K562 (cell line): ENCODE results near the gene CCDC90B. TPM values are rescaled to one million over a fixed set of nuclear protein-coding genes. Genes with fewer than 3 reads are reported as not detected.

Experiments
- ATAC-seq: fragments of 200-7000 bp; cut with Tn5 transposase; 3 replicates; pipeline ENCODE4 v1.9.1; 2020; ENCODE audit warnings: moderate library complexity
- BruUV-seq: library from RNA; stranded (reverse); fragments of 400-500 nt; replicated peaks from 2 replicates; lab custom pipeline; 2021; lab: Mats Ljungman, UMichigan
- CTCF ChIA-PET: fragments of 300-600 bp; formaldehyde crosslinking; extraction: SDS; loops from one replicate; lab custom pipeline; 2021; ENCODE audit warnings: low intra/inter-chr PET ratio; lab: Yijun Ruan, JAX
- POLR2A ChIA-PET: fragments of 300-600, 350-650 bp; sonication (Branson Sonifier 250); formaldehyde crosslinking; extraction: SDS; loops from one replicate; lab custom pipeline; 2021; ENCODE audit warnings: antibody characterized with exemption, inconsistent platforms; lab: Yijun Ruan, JAX
- DNase-seq, 4 experiments: peaks; one replicate each; pipeline versions ENCODE4 v3.0.0 to v3.0.0-alpha.2; 2011 to 2018; ENCODE audit warnings: low spot score in 3 of 4, mixed read lengths in 3 of 4; ENCODE audit errors: extremely low read depth in 1 of 4
- FAIRE-seq: peaks from 2 replicates; lab custom pipeline; 2011; peaks lifted over from hg19 to GRCh38; lab: Jason Lieb, UNC
- H2AFZ ChIP-seq: 2 replicates; pipeline ENCODE4 v1.6.0; 2011; ENCODE audit warnings: low read depth, low read length, control low read depth, inconsistent platforms
- H3K27ac ChIP-seq: fragments of 200-600 bp; 3 replicates; pipeline ENCODE4 v1.8.0; 2011; ENCODE audit warnings: low read depth, mild to moderate bottlenecking, control low read depth, inconsistent platforms, low read length, moderate library complexity, mixed read lengths; ENCODE audit errors: extremely low read depth
- H3K27me3 ChIP-seq, 2 experiments: fragments of 300-600 bp in 1 of 2; 2 replicates in 1 of 2; 3 replicates in 1 of 2; pipeline versions ENCODE4 v1.6.0 to v1.8.0; 2011; ENCODE audit warnings: inconsistent platforms in 2 of 2, low read length in 2 of 2, mild to moderate bottlenecking in 1 of 2, mixed read lengths in 1 of 2, moderate library complexity in 1 of 2; ENCODE audit not compliant: control insufficient read depth in 2 of 2, insufficient read depth in 2 of 2
- H3K36me3 ChIP-seq: fragments of 300-600 bp; 3 replicates; pipeline ENCODE4 v1.8.0; 2011; ENCODE audit warnings: mild to moderate bottlenecking, low read length, inconsistent platforms; ENCODE audit not compliant: control insufficient read depth, insufficient read depth
- H3K4me1 ChIP-seq, 2 experiments: fragments of 200-600 bp in 1 of 2; replicated peaks in 1 of 2; 2 replicates in 1 of 2; 3 replicates in 1 of 2; pipeline versions ENCODE4 v1.5.1 to v1.8.0; 2011; ENCODE audit warnings: inconsistent platforms in 2 of 2, low read length in 2 of 2, mild to moderate bottlenecking in 1 of 2, mixed read lengths in 1 of 2, moderate library complexity in 1 of 2; ENCODE audit not compliant: control insufficient read depth in 2 of 2, insufficient read depth in 2 of 2
- H3K4me2 ChIP-seq: 2 replicates; pipeline ENCODE4 v1.6.1; 2011; ENCODE audit warnings: low read length, control low read depth, inconsistent platforms, mixed read lengths; ENCODE audit not compliant: insufficient read depth
- H3K4me3 ChIP-seq: fragments of 200-600 bp; sonication (generic), shearing (Covaris generic); 2 replicates; pipeline ENCODE4 v1.5.1; 2016; ENCODE audit warnings: control low read depth, inconsistent platforms
- H3K79me2 ChIP-seq: fragments of 200-600 bp; 3 replicates; pipeline ENCODE4 v1.8.0; 2011; ENCODE audit warnings: low read length, inconsistent platforms; ENCODE audit not compliant: control insufficient read depth, insufficient read depth
- H3K9ac ChIP-seq, 2 experiments: 2 replicates each; pipeline versions ENCODE4 v1.6.0 to v1.6.1; 2011; ENCODE audit warnings: low read depth in 2 of 2, low read length in 2 of 2, control low read depth in 1 of 2, inconsistent platforms in 1 of 2, mild to moderate bottlenecking in 1 of 2, mixed read lengths in 1 of 2; ENCODE audit not compliant: insufficient read depth in 1 of 2
- H3K9me1 ChIP-seq: one replicate; pipeline ENCODE4 v1.6.0; 2011; ENCODE audit warnings: inconsistent platforms, mild to moderate bottlenecking, low read length, moderate library complexity; ENCODE audit not compliant: control insufficient read depth, insufficient read depth
- H3K9me3 ChIP-seq: replicated peaks from 2 replicates; pipeline ENCODE4 v1.5.1; 2011; ENCODE audit warnings: low read depth, low read length, inconsistent platforms; ENCODE audit not compliant: control insufficient read depth, insufficient read depth
- H4K20me1 ChIP-seq: replicated peaks from 2 replicates; pipeline ENCODE4 v1.6.1; 2011; ENCODE audit warnings: low read length, inconsistent platforms, mixed read lengths; ENCODE audit not compliant: control insufficient read depth, insufficient read depth
- CEBPB ChIP-seq: fragments of 450-650 bp; IDR thresholded peaks from 2 replicates; pipeline ENCODE4 v1.6.1; 2016; ENCODE audit warnings: missing genetic modification characterization, missing compliant biosample characterization
- HMGN3 ChIP-seq: IDR thresholded peaks from 2 replicates; pipeline ENCODE4 v1.6.1; 2011; ENCODE audit warnings: borderline replicate concordance, low read depth, mild to moderate bottlenecking, mixed read lengths, low read length; ENCODE audit not compliant: insufficient read length; ENCODE audit errors: extremely low read depth
- LARP7 ChIP-seq: fragments of 450-650 bp; IDR thresholded peaks from 2 replicates; pipeline ENCODE4 v1.6.1; 2016
- SRSF1 ChIP-seq: fragments of 200-400 bp; formaldehyde crosslinking; IDR thresholded peaks from 2 replicates; pipeline ENCODE4 v1.6.1; 2017; ENCODE audit warnings: mild to moderate bottlenecking, low read depth, low read length, moderate library complexity
- ZBTB17 ChIP-seq: fragments of 450-650 bp; formaldehyde crosslinking; IDR thresholded peaks from 2 replicates; pipeline ENCODE4 v1.4.0; 2020; ENCODE audit warnings: mild to moderate bottlenecking
- ZNF239 ChIP-seq: fragments of 250-450 bp; sonication (Bioruptor Pico); IDR thresholded peaks from 2 replicates; pipeline ENCODE4 v1.4.0; 2020; ENCODE audit warnings: mild to moderate bottlenecking
- ZNF3 ChIP-seq: fragments of 250-450 bp; sonication (Bioruptor Pico); IDR thresholded peaks from 2 replicates; pipeline ENCODE4 v1.5.0; 2021; ENCODE audit warnings: mild to moderate bottlenecking, moderate library complexity
- ZNF699 ChIP-seq: fragments of 250-450 bp; sonication (Bioruptor Pico); IDR thresholded peaks from 2 replicates; pipeline ENCODE4 v1.8.0; 2021; ENCODE audit warnings: mild to moderate bottlenecking, moderate library complexity; ENCODE audit not compliant: insufficient replicate concordance
- WGBS: fragments of 100-300 bp; shearing (Covaris generic); methylation state at CpG from one replicate; pipeline ENCODE4 v1.1.6; 2016; ENCODE audit warnings: low coverage, mixed read lengths; ENCODE audit not compliant: insufficient coverage; ENCODE audit errors: missing lambda C conversion rate; 5-methylcytosine and 5-hydroxymethylcytosine counted together
- in situ Hi-C: fragments of 300-500 bp; cut with MboI; formaldehyde crosslinking; loops from 4 replicates; pipeline ENCODE4 v1.15.0; 2018; ENCODE audit warnings: inconsistent platforms, mixed read lengths
- intact Hi-C: fragments of 100-400 bp; cut with micrococcal nuclease; formaldehyde crosslinking; loops from 2 replicates; pipeline ENCODE4 v1.14.2; 2022
- polyA plus RNA-seq, 8 experiments: library from polyadenylated mRNA; depleted of rRNA in 4 of 8; stranded (reverse) in 5 of 8; unstranded in 3 of 8; fragments of >200 nt; fragmentation: Nextera tagmentation in 2 of 8; fragmentation: Illumina TruSeq in 1 of 8; extraction: Ambion mirVana in 2 of 8; extraction: Trizol in 1 of 8; gene quantifications; 2 replicates each; pipeline versions ENCODE4 v1.2.1 to v1.2.3, GENCODE V29; 2011 to 2014; ENCODE audit warnings: inconsistent platforms in 1 of 8, missing spikeins in 1 of 8
- total RNA-seq, 7 experiments: library from RNA; depleted of rRNA in 6 of 7; stranded (reverse); fragments of >200 nt in 6 of 7; fragmentation: Illumina TruSeq in 2 of 7; extraction: Trizol in 2 of 7; gene quantifications; 2 replicates each; pipeline versions ENCODE4 v1.2.1 to v1.2.3, GENCODE V29; 2011 to 2021; ENCODE audit warnings: low replicate concordance in 1 of 7
- TF ChIP-seq, protein P1 (sequence below): fragments of 450-650 bp; IDR thresholded peaks from 2 replicates; pipeline ENCODE4 v1.6.1; 2016; ENCODE audit warnings: missing biosample characterization, missing genetic modification characterization
- TF ChIP-seq, protein P2 (sequence below): sonication (generic); formaldehyde crosslinking; IDR thresholded peaks from 2 replicates; pipeline ENCODE4 v1.5.0; 2020; ENCODE audit warnings: missing genetic modification reagents
- TF ChIP-seq, protein P3 (sequence below): fragments of 150-350 bp; IDR thresholded peaks from 2 replicates; pipeline ENCODE4 v1.6.1; 2014; ENCODE audit warnings: low read depth, mild to moderate bottlenecking, low read length, borderline replicate concordance

CCDC90B gene
- total and polyA plus RNA-seq, 9 of the 15 experiments (the other 6 are each of a cell fraction or from before 2014, with no cell fraction given), result 26.6 to 63.6 (median 51.8) TPM

DNA sequence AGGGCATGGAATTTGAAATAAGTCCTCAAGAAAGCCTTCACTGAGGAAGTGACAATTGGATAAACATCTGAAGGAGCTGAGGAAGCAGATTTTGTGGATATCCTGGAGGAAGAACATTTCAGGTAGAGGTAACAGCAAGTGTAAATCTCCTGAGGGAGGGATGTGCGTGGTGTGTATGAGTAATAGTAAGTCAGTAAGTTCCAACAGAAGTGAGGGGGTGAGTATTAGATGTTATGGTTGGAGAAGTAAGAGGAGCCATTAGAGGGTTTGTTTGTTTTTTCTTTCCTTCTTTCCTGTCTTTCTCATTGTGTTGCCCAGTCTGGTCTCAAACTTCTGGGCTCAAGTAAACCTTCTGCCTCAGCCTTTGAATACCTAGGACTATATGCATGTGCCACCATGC lies 63.7 kb downstream of the CCDC90B start:
- no peak overlapping the region for H3K27ac ChIP-seq
- DNase-seq, result no peak
- no peaks in the 10 kb centered on the region for H3K36me3 ChIP-seq
- H3K4me3 ChIP-seq, result no peak overlapping the region
- no peaks in the 10 kb centered on the region for H3K4me1 ChIP-seq
- no peak overlapping the region for H2AFZ ChIP-seq
- no peak for TF ChIP-seq ZNF239 (CRISPR knock-in tag)
- no peak for TF ChIP-seq ZNF3 (CRISPR knock-in tag)
- TF ChIP-seq CEBPB (tag), result no peak
- TF ChIP-seq, protein P1, sequence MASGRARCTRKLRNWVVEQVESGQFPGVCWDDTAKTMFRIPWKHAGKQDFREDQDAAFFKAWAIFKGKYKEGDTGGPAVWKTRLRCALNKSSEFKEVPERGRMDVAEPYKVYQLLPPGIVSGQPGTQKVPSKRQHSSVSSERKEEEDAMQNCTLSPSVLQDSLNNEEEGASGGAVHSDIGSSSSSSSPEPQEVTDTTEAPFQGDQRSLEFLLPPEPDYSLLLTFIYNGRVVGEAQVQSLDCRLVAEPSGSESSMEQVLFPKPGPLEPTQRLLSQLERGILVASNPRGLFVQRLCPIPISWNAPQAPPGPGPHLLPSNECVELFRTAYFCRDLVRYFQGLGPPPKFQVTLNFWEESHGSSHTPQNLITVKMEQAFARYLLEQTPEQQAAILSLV, result no peak
- no peak for TF ChIP-seq SRSF1
- TF ChIP-seq HMGN3, result no peak
- TF ChIP-seq LARP7, result no peak
- TF ChIP-seq, protein P2, sequence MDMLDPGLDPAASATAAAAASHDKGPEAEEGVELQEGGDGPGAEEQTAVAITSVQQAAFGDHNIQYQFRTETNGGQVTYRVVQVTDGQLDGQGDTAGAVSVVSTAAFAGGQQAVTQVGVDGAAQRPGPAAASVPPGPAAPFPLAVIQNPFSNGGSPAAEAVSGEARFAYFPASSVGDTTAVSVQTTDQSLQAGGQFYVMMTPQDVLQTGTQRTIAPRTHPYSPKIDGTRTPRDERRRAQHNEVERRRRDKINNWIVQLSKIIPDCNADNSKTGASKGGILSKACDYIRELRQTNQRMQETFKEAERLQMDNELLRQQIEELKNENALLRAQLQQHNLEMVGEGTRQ (CRISPR knock-in tag), result no peak
- no peak for TF ChIP-seq ZNF699 (CRISPR knock-in tag)
- no peak for TF ChIP-seq ZBTB17 (CRISPR knock-in tag)
- TF ChIP-seq, protein P3, sequence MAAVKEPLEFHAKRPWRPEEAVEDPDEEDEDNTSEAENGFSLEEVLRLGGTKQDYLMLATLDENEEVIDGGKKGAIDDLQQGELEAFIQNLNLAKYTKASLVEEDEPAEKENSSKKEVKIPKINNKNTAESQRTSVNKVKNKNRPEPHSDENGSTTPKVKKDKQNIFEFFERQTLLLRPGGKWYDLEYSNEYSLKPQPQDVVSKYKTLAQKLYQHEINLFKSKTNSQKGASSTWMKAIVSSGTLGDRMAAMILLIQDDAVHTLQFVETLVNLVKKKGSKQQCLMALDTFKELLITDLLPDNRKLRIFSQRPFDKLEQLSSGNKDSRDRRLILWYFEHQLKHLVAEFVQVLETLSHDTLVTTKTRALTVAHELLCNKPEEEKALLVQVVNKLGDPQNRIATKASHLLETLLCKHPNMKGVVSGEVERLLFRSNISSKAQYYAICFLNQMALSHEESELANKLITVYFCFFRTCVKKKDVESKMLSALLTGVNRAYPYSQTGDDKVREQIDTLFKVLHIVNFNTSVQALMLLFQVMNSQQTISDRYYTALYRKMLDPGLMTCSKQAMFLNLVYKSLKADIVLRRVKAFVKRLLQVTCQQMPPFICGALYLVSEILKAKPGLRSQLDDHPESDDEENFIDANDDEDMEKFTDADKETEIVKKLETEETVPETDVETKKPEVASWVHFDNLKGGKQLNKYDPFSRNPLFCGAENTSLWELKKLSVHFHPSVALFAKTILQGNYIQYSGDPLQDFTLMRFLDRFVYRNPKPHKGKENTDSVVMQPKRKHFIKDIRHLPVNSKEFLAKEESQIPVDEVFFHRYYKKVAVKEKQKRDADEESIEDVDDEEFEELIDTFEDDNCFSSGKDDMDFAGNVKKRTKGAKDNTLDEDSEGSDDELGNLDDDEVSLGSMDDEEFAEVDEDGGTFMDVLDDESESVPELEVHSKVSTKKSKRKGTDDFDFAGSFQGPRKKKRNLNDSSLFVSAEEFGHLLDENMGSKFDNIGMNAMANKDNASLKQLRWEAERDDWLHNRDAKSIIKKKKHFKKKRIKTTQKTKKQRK, result no peak
- TF ChIP-seq, all 486 proteins: peak for 0
- intact Hi-C loops, result no loop called here
- Histone ChIP-seq H3K9ac (no peak overlapping the region), H4K20me1 (no peaks in the 10 kb centered on the region), H3K9me3 (0 out of 2 replicates have a peak, but pooled peaks cover 1% of the 10 kb centered on the region), H3K27me3 (0 out of 5 replicates have a peak, but pooled peaks cover 0 to 6% of the 10 kb centered on the region in 2 experiments), H3K79me2 (no peaks in the 10 kb centered on the region), H3K9me1 (no peaks in the 10 kb centered on the region), H3K4me2 (no peak overlapping the region)
- POLR2A ChIA-PET, result no interaction called here
- in situ Hi-C loops, result no loop called here
- WGBS, result 36% methylated on average over 1 of the region's 1 CpG
- no peak for ATAC-seq
- CTCF ChIA-PET, result no interaction called here
- FAIRE-seq, result no peak
- BruUV-seq, result no TSS peak
